HS-27A (cell line): ENCODE results near the gene CANT1.
"Not testable (repeated sequence)": the region's sequence is repeated elsewhere in the genome, so short reads cannot be mapped to it uniquely, and the experiment has no call there.

Source experiments
- DNase-seq: peaks from one replicate; pipeline ENCODE4 v3.0.0-alpha.2; 2012; ENCODE audit warnings: low read depth, missing footprints

CANT1 gene

DNA sequence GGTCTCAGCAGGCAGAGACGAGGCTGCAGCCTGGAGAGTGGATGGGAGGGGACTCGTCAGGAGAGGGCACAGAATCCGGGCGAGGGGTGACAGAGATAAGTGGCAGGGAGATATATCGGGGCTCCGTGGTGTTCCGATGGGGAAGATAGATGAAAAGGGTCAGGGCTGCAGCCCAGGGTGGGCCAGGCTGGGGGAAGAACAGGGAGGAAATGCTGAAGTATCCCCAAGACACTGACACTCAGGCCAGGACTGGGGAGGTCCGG is 32.0 kb downstream of the CANT1 start:
- no peak for DNase-seq

DNA sequence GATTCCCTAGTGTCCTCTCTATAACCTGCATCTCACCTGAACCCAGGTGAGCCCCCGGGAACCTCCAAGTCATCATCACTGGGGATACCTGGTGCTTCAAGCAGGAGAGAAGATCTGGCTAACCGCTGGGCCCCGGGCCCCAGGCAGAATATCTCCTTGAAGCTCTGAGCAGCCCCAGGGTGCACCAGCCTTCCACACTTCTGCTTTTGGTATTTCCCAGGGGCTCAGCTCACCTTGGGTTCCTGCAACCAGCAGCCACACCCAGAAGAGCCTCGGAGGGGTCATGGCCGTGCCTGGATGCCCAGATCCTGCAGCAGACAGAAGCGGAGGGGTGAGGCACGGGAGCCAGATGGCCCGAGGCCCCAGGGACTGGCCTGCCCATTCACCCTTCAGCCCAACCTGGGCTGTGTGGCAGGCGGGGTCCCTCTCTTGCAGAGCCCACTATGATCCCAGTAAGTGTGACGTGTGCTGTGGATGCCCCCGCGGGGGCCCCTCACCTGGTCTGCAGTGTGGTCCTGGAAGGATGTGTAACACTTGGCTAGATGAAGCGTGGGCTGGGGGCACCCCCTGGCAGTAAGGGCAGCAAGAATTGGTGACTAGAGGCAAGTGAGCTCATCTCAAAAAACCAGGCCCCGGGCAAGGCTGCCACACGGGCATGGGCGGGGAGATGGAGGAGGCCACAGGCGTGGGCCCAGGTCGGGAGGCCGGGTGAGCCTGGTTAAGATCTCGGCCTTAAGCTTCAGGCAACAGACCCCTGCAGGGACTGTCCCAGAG is 32.5 kb downstream of the CANT1 start:
- no peak for DNase-seq

DNA sequence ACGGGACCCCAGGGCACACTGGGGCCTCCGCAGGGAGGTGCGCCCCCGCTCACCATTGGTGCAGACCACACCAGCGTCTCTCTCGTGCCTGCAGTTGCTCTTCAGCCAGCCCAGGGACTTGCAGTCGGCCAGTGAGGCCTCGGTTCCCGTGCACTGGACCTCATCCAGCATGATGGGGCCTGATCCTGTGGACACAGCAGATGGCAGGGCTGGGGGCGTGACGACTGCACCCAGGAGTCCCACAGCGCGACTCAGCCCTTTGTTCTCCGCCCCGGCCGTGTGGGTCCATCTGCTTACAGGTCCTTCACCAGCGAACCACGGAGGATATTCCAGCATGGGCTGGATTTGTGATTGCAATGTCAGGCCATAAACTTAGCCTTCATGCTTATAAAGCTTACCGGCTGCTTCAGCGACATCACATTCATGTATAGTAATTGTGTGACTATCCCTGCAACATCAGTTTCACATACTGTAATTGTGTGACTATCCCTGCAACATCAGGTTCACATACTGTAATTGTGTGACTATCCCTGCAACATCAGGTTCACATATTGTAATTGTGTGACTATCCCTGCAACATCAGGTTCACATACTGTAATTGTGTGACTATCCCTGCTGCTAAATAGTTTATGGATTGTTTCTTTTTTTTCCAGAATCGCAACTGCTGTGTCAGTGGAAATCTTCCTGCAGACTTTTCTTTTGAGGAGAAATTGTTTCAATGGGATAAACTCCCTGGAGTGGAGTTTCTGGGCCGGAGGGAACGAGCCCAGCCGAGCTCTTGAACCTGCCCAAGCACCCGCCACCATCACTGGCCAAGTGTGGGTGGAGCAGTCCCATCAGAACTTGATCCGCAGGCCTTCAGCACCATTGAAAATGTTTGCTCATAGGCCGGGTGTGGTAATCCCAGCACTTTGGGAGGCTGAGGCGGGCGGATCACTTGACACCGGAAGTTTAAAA is 34.7 kb downstream of the CANT1 start:
- DNase-seq, result no peak

DNA sequence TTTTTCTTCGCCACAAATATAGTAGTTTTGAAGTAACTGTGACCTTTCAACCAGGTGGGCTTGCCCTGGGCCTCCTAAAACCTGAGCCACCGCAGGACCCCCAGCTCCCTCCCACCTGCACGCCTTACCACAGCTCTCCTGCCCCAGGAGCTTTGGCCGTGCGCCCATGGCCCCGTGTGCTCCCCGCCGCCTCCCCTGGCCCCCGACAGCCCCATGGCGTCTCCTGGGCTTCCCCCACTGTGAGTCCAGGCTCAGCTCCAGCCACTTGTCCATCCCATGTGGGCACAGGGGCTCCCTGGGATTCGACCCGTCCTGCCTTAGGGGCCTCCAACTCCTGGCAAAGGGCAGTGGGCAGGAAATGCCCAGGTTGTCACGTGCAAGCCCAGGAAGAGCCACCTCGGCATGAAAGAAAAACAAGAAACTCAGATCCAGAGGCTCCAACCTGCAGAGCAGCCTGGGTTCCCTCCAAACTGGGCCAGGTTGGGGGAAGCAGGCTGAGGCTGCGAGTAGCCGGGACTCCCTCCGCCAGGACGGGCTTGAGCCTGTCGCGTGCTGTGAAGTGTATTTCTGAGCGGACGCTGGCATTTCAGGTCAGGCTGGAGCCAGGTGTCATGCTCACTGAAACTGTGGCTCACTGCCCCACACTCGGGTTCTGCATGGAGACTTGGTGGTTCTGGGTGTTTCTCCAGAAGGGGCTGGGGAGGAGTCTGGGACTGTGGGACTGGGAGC is 35.6 kb downstream of the CANT1 start:
- DNase-seq, result no peak

DNA sequence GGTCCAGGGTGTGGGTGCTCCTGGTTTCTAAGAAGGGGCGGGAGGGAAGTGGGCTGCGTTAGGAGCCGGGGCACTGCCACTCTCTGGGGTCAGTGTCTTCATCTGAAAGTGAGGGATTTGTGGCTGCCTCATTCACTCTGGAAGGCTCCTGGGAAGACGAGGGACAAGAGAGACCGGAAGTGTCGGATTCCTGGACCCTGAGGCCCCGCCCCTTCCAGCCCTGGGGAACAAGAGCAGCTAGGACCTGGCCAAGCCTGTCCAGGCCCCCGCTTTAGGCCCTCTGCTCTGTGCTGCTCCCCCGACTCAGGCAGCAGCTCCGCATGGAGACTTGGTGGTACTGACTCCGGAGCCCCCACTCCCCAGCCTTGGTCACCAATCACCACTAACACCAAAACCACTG is 36.4 kb downstream of the CANT1 start:
- no peak for DNase-seq

DNA sequence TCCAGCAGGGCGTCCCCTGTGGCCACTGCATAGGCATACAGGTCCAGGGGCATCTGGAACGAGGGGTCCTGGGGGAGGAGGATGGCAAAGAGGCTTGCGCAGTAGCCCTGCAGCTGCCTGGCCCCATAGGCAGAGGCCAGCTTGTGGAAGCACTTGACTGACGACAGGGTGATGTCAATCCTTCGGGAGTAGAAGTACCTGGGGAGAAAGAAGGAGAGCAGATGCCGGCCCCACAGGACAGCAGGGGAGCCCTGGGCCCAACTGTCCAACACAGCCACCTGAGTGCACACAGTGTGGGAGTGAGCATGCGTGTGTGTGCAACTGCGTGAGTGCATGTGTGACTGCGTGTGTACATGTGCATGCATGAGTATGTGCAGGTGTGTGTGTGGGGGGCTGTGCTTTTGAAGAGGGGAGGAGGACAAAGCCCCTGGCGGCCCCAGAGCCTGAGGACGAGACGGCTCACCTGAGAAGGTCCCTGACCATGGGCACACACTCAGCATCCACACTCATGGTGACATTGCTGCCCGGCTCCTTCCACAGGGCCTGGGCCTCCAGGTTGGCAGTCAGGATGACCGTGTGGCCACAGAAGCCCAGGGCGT is 37.0 kb downstream of the CANT1 start:
- DNase-seq, result no peak

DNA sequence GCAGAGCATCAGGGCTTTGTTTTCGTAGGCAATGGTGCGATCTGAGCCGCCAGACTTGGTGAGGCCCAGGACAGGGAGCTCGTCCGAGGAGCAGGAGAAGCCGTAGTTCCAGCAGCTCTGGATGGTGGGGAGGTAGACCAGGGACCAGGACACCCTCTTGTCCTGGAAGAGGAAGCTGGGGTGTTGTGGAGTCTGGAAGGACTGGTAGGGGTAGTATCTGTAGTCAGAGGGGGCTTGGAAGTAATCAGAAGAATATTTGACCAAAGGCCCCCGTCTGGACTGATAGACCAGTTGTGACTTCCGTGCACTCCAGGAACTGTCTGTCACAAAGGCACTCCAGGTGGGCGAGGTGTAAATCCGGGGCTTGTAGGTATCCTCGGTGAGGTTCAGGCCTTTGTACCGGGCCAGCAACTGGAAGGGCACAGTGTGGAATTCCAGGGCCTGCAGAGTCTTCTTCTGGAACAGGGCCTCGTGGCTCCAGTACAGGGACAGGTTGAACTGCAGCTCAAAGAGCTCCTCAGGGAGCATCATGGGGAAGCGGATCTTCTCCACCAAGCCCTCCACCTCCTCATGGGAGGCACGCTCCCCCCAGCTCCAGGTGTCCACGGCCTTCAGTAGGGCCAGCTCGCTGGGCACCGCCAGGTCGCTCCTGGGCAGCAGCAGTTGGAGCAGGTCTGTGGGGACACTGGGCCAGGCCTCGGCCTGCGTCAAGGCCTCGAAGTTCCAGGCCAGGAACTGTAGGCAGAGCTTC is 37.6 kb downstream of the CANT1 start:
- DNase-seq, result no peak

DNA sequence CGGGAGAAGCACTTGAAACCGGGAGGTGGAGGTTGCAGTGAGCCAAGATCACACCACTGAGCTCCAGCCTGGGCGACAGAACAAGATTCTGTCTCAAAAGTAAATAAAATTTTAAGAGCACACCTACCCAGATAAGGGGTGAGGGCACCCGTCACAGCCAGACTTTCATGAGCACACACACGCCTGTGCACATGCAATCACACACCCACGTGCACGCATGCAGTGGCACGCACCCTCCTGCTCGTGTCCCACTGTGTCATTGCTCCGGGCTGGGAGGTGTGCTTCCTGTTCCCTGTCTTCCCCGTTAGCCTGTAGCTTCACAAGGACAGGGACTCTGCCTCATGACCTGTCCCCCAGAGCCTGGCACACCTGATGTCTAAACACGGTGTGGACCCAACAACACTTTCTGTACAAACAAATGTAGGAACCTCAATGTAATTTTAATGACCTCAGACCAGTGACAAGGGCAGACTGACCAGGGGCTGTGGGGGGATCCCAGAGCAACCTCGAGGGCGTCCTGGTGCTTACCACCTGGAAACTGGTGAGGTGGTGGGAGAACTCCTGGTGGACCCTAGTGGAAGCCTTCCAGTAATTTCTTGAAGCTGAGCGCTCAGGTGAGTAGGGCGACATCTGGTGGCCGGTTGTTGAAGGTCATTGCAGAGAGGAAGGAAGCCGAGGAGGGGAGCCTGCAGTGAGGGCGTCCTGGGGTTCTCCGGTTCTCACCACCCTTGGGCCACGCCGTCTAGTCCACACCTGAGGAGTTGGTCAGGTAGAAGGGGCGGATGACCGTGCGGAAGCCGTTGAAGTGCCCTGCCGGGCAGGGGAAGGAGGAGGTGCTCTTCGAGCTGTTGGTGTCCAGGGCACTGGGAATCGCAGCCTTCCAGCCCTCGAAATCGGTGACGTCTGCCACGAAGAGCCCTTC is 38.5 kb downstream of the CANT1 start:
- peak; percentile 27 for DNase-seq

DNA sequence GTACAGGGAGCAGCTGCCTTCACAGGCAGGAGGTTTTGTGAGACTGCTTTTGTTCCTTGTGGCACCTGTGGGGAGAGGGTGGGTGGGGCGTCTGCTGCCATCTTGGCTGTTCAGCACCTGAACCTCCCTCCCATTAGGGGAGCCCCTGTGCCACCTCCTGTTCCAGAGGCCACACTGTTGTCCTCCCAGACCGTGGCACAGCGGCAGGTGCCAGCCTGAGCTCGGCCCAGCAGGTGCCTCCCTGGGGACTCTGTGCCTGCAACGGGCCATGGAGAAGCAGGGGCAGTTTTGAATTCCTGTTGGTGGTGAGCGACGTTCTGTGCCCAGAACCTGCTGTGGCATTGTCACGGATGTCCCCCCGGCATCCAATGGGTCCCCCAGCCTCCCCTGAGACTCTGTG is 39.7 kb downstream of the CANT1 start:
- DNase-seq, result no peak

DNA sequence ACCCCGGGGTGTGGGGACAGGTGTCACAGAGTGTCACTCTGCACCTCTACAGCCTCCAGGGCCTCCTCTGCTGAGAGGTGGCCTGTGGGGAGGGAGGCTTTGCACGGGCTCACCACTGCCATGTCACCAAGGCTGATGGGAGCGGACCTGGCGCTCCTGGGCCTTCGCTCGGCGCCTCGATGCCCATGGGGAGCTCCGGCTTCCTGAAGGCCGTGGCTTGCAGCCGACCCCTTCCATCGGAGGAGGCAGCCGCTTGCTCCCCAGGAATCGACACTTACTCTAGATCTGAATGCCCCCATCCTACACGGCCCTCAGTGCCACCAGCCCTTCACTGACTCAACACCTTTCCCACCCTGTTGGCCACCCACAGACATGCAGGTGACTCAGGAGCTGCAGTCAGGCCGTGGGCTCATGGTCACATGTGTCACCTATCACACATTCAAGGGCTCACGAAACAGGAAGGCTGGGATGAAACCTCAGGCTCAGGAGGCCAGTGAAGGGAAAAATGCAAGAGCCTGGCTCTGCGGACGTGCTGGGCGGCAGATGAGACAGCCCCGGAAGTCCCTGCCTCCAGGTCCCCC is 41.7 kb downstream of the CANT1 start:
- DNase-seq, result no peak

DNA sequence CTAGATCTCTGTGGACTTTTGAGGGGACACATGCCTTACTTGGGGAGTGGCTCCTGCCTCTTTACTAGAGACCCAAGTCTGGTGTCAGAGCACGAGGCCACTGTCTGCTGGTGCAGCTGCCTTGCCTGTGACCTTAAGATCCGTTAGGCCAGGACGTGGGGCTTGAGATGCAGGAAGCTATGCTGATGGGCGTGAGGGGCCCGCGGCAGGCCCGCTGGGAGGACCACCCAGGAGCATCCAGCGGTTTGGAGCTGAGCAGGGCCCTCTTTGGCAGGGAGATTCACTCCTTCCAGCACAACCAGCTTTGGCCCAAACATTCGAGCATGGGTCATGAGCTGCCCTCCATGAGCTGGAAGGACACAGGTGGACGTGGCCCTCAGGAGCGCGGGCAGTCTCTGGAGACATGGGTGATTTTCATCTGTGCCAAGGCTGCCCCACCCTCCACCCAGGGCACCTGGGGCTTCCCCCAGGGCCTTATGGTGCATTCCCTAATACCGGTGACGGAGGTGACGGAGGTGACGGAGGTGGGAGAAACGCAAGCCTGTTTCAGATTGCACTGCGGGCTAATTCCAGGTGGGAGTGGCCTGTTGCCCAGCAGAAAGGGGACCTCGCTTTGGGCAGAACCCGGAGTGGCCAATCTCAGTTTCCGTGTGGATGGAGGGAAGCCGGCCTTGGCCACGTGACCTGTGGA is 42.5 kb downstream of the CANT1 start:
- no peak for DNase-seq

DNA sequence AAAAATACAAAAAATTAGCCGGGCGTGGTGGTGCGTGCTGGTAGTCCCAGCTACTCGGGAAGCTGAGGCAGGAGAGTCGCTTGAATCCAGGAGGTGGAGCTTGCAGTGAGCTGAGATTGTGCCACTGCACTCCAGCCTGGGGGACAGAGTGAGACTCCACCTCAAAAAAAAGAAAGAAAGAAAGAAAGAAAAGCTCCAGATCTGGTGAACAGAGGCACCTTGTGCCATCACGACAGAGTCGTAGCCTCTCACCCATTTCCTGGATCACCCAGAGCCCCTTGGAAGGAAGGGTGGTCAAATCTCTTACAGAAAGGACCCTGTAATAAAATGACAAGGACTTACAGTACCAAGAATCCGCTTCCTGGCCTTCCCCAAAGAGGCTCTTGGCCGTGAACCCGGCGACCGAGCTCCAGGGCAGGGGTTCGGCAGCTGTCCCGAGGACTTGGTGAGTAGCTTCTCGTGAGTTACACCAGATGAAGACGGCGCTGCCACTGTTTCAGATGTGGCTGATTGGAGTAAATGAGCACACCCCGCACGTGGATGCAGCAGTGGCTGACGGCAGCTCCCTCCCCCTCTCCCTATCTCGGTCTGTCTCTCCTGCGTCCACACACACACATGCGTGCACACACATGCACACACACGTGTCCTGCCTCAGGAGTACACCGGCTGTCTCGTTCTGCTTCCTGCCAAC is 43.3 kb downstream of the CANT1 start:
- no peak for DNase-seq

DNA sequence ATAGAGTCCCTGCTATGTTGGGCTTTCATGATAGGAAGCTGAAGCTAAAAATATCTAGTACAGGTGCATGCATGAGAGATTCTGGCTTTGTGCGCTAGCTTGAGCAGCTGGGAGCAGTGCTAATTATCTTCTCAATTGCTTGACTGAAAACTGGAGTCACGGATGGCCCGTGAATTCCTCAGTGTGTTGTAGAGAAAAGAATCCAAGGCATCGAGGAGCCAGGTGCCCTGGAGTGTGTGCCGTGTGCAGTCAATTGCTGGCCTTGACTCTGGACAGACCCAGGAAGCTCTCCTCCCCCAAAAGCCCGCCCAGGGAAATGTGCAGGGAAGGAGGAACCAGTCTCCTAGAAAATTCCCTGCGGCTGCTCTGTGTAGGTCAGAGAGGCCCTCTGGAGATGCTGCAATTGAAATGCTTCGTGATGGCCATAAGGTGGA is 44.1 kb downstream of the CANT1 start:
- DNase-seq, result no peak

DNA sequence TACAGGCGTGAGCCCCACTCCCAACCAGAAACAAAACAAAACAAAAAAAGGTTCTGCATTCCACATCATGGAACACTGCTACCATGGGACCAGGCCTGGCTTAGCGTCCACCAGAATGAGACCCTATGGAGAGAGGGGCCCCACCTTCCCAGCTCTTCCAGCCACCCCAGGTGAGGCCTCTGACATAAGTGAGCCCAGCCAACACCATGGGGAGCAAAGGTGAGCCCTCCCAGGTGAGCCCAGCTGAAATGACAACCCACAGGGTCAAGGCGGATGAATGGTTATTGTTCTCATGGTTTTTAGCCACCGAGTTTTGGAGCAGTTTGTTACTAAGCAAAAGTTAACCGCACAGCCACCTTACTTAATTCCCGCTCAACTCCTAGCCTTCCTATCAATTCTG is 46.2 kb downstream of the CANT1 start:
- no peak for DNase-seq

DNA sequence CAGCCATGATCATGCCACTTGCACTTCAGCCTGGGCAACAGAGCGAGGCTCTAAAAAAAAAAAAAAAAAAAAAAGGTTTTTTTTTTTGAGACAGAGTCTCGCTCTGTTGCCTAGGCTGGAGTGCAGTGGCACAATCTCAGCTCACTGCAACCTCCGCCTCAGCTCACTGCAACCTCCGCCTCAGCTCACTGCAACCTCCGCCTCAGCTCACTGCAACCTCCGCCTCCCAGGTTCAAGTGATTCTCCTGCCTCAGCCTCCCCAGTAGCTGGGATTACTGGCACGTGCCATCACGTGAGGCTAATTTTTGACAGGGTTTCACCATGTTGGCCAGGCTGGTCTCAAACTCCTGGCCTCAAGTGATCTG is 46.6 kb downstream of the CANT1 start:
- not testable (repeated sequence) for DNase-seq

DNA sequence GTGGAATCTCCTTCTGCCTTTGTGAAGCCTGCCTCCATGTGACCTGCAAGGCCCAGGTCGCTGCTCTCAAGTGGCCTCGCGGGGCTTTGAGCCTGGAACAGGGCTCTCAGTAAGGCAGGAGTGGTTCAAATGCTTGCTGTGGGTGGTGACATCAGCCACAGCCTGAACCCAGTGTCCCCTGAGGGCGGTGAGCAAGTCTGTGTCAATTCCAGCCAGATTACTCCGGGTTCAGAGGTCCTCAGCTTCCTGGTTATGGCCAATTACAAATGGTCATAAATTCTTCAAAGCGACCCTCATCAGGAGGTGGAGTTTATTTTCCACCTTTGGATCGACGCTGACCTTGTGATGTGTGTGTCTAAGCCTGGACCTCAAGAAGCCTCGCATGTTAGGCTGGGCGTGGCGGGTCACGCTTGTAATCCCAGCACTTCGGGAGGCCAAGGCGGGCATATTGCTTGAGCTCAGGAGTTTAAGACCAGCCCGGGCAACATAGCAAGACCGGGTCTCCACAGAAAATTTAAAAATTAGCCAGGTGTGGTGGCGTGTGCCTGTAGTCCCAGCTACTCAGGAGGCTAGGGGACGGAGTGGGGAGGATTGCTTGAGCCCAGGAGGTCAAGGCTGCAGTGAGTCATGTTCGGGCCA is 47.1 kb downstream of the CANT1 start:
- no peak for DNase-seq

DNA sequence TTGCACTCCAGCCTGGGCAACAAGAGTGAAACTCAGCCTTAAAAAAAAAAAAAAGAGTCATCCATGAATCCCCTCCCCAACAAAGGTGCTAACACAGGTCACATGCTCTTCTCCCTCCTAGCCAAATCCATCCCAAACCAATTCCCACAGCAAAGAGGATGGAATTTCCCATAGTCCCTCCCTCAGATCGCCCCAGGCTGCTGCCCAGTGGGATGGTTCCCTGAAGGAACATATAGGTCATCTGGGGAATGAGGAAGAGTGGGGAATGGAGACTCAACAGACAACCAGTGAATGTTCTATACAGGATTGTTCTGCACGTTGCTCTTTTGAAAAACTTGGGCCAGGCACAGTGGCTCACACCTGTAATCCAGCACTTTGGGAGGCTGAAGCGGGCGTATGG is 48.0 kb downstream of the CANT1 start:
- no peak for DNase-seq

DNA sequence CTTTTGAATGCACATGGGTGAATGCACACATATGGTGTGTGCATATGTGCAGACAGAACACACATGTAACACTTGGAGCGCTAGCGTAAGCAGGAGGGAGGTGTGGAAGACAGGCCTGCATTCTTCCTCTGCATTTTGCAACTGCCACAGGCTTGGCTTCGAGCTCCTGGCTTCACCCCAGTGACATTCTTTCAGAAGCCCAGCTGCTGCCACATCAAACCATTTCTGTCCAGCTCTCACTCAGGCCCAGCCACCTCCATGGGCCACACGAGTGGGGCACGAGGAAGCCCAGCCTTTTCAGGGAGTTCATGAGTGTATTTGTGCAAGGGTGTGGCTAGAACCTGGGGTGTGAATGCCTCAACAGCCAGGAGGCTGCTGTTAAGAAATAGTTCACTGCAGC is 48.6 kb downstream of the CANT1 start:
- no peak for DNase-seq

DNA sequence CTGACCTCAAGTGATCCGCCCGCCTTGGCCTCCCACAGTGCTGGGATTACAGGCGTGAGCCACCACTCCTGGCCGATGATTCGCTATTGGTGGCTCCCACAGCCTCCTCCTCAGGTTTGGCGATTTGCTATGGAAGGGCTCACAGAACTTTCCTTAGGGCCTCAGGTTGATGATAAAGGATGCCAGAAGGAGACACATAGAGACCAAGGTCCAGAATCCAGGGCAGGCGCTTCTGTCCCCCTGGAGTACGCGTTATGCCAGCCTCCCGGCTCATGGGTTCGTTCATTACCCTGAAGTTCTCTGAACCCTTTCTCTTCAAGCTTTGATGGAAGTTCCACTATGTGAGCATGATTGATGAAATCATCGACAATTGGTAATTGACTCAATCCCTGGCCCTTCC is 49.8 kb downstream of the CANT1 start:
- DNase-seq, result no peak
